Activated T-cell treated with anti-CD3 and anti-CD28 coated beads for 4 hours (primary cell): ENCODE data around the gene WDR5.

Source experiments
- DNase-seq: peaks from one replicate; pipeline ENCODE4 v3.0.0-alpha.2; 2020

WDR5 gene

GRCh38 chr9:134189470-134190231 is 53.8 kb downstream of the WDR5 start:
- DNase-seq = no peak

- no peak for DNase-seq
Observed at GRCh38 chr9:134190232-134191121, 54.6 kb downstream of the WDR5 start.

GRCh38 chr9:134191455-134192209 is 55.8 kb downstream of the WDR5 start:
- no peak for DNase-seq

- no peak for DNase-seq
Observed at GRCh38 chr9:134192311-134192950, 56.5 kb downstream of the WDR5 start.

GRCh38 chr9:134192951-134193731 is 57.3 kb downstream of the WDR5 start:
- no peak for DNase-seq

GRCh38 chr9:134193912-134194535 is 58.1 kb downstream of the WDR5 start:
- DNase-seq = no peak

GRCh38 chr9:134195558-134195957 is 59.7 kb downstream of the WDR5 start:
- DNase-seq = no peak

- no peak for DNase-seq
Observed at GRCh38 chr9:134196911-134197310, 61.0 kb downstream of the WDR5 start.

GRCh38 chr9:134198791-134199190 is 62.9 kb downstream of the WDR5 start:
- no peak for DNase-seq

GRCh38 chr9:134200730-134201129 is 64.8 kb downstream of the WDR5 start:
- no peak for DNase-seq

GRCh38 chr9:134203224-134203623 is 67.3 kb downstream of the WDR5 start:
- DNase-seq = no peak

- DNase-seq = no peak
Observed at GRCh38 chr9:134204041-134204440, 68.2 kb downstream of the WDR5 start.

GRCh38 chr9:134204991-134205578 is 69.2 kb downstream of the WDR5 start:
- no peak for DNase-seq

GRCh38 chr9:134205672-134206310 is 69.9 kb downstream of the WDR5 start:
- no peak for DNase-seq

GRCh38 chr9:134206311-134207300 is 70.7 kb downstream of the WDR5 start:
- DNase-seq = no peak

GRCh38 chr9:134208310-134208841 is 72.5 kb downstream of the WDR5 start:
- no peak for DNase-seq

- DNase-seq = no peak
Observed at GRCh38 chr9:134208981-134209725, 73.3 kb downstream of the WDR5 start.
